K562 (cell line): ENCODE results near the gene DKKL1. TPM values are rescaled to one million over a fixed set of nuclear protein-coding genes. Genes with fewer than 3 reads are reported as not detected.

Source experiments
- ATF1 ChIP-seq, 2 experiments: fragments of 450-650 bp in 1 of 2; IDR thresholded peaks; 2 replicates each; pipeline ENCODE4 v1.6.1; 2016; ENCODE audit warnings: missing compliant biosample characterization in 1 of 2, missing genetic modification characterization in 1 of 2
- HSF4 ChIP-seq: fragments of 250-450 bp; sonication (Bioruptor Pico); IDR thresholded peaks from 2 replicates; pipeline ENCODE4 v2.1.2; 2022; ENCODE audit warnings: mild to moderate bottlenecking, moderate library complexity, borderline replicate concordance
- JUN ChIP-seq, 2 experiments: sonication (generic) in 1 of 2; formaldehyde crosslinking in 1 of 2; IDR thresholded peaks; 2 replicates each; pipeline versions ENCODE4 v1.6.1 to v1.8.0; 2012 to 2022; ENCODE audit warnings: borderline replicate concordance in 2 of 2, mild to moderate bottlenecking in 2 of 2, improper control_type of control experiment in 1 of 2, low read depth in 1 of 2, low read length in 1 of 2, missing genetic modification reagents in 1 of 2
- MBD1 ChIP-seq: fragments of 250-450 bp; sonication (Bioruptor Pico); IDR thresholded peaks from 2 replicates; pipeline ENCODE4 v1.8.0; 2022; ENCODE audit warnings: inconsistent platforms
- NONO ChIP-seq, 2 experiments: fragments of 200-400 bp in 1 of 2; fragments of 450-650 bp in 1 of 2; formaldehyde crosslinking in 1 of 2; IDR thresholded peaks; 2 replicates each; pipeline ENCODE4 v1.6.1; 2017; ENCODE audit warnings: low read depth in 2 of 2, mild to moderate bottlenecking in 2 of 2, moderate library complexity in 2 of 2, low read length in 1 of 2
- REST ChIP-seq, 2 experiments: fragments of 450-650 bp; formaldehyde crosslinking in 1 of 2; IDR thresholded peaks; 2 replicates each; pipeline versions ENCODE4 v1.4.0 to v1.6.1; 2014 to 2020; ENCODE audit warnings: mild to moderate bottlenecking in 2 of 2, borderline replicate concordance in 1 of 2, low read depth in 1 of 2
- RNF2 ChIP-seq: sonication (generic); IDR thresholded peaks from 2 replicates; pipeline ENCODE4 v1.6.1; 2016
- SMAD4 ChIP-seq: fragments of 250-450 bp; sonication (Bioruptor Pico); conservative IDR thresholded peaks from 2 replicates; pipeline ENCODE4 v1.8.0; 2021; ENCODE audit warnings: inconsistent platforms, mild to moderate bottlenecking, moderate library complexity
- SMARCA4 ChIP-seq: fragments of 450-650 bp; IDR thresholded peaks from 2 replicates; pipeline ENCODE4 v1.6.1; 2016
- TAF1 ChIP-seq: IDR thresholded peaks from 2 replicates; pipeline ENCODE4 v1.6.1; 2011; ENCODE audit warnings: mild to moderate bottlenecking, low read length, moderate library complexity; ENCODE audit not compliant: insufficient read depth, control insufficient read depth, severe bottlenecking; ENCODE audit errors: extremely low read depth
- ZNF232 ChIP-seq: sonication (generic); formaldehyde crosslinking; IDR thresholded peaks from 2 replicates; pipeline ENCODE4 v1.8.0; 2022; ENCODE audit warnings: mild to moderate bottlenecking, missing genetic modification reagents
- ZNF707 ChIP-seq: fragments of 250-450 bp; sonication (Bioruptor Pico); conservative IDR thresholded peaks from 2 replicates; pipeline ENCODE4 v1.8.0; 2022; ENCODE audit warnings: inconsistent platforms, mild to moderate bottlenecking, moderate library complexity
- polyA plus RNA-seq, 8 experiments: library from polyadenylated mRNA; depleted of rRNA in 4 of 8; stranded (reverse) in 5 of 8; unstranded in 3 of 8; fragments of >200 nt; fragmentation: Nextera tagmentation in 2 of 8; fragmentation: Illumina TruSeq in 1 of 8; extraction: Ambion mirVana in 2 of 8; extraction: Trizol in 1 of 8; gene quantifications; 2 replicates each; pipeline versions ENCODE4 v1.2.1 to v1.2.3, GENCODE V29; 2011 to 2014; ENCODE audit warnings: inconsistent platforms in 1 of 8, missing spikeins in 1 of 8
- total RNA-seq, 7 experiments: library from RNA; depleted of rRNA in 6 of 7; stranded (reverse); fragments of >200 nt in 6 of 7; fragmentation: Illumina TruSeq in 2 of 7; extraction: Trizol in 2 of 7; gene quantifications; 2 replicates each; pipeline versions ENCODE4 v1.2.1 to v1.2.3, GENCODE V29; 2011 to 2021; ENCODE audit warnings: low replicate concordance in 1 of 7
- TF ChIP-seq, protein P1 (sequence below): fragments of 450-650 bp; IDR thresholded peaks from one replicate; pipeline ENCODE4 v1.6.1; 2018; ENCODE audit warnings: mild to moderate bottlenecking, moderate library complexity; ENCODE audit not compliant: partially characterized antibody

DKKL1 gene
- total and polyA plus RNA-seq, 9 of the 15 experiments (the other 6 are each of a cell fraction or from before 2014, with no cell fraction given), result 0.15 to 1.7 (median 0.52) TPM

DNA sequence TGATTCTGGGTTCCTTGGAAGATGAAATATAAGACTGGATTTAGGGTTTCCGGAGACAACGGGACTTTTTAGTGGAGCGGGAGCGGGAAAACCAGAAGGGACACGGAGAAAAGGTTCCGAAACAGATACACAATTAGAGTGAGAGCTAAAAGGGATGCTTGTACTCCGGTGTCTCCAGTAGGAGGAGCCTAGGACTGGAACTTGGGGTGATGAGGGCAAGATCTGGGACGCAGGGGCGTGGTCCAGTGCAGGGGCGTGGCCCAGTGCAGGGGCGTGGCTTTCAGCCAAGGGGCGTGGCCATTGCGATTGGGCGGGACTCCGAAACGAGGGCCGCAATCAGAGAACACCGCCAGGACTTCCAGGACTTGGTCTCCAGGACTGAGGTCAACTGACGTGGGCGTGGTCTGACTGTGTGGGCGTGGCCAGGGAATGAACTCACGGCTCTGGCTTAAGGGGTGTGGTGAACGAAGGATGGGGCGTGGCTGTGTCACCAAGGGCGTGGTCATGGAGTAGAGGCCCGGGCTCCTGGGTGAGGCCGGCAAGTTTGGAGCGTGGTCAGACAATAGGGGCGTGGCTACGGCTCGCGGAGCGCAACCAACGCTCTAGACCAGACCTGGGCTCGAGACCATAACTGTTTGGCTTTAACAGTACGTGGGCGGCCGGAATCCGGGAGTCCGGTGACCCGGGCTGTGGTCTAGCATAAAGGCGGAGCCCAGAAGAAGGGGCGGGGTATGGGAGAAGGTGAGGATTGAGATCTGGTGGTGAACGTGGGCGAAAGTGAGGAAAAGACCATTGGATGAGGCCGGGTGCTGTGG, at the start of gene DKKL1 (continued):
- TF ChIP-seq REST (IDR thresholded peaks at IDR 0.05; ENCODE audit: borderline replicate concordance) (peak; percentile 8; the same call in 1 of the 2 replicates), REST (CRISPR knock-in tag; IDR thresholded peaks at IDR 0.05; ENCODE audit: low read depth) (no peak), MBD1 (CRISPR knock-in tag) (no peak), ATF1 (CRISPR knock-in tag; IDR thresholded peaks at IDR 0.05) (no peak), ATF1 (tag; IDR thresholded peaks at IDR 0.05) (peak; percentile 82), SMARCA4 (peak; percentile 46; the same call in 1 of the 2 replicates), SMAD4 (peak; percentile 86), RNF2 (peak; percentile 60; the same call in 1 of the 2 replicates), ZNF707 (CRISPR knock-in tag) (no peak), JUN (IDR thresholded peaks at IDR 0.05; ENCODE audit: borderline replicate concordance, low read depth, low read length) (no peak), JUN (CRISPR knock-in tag; IDR thresholded peaks at IDR 0.05; ENCODE audit: borderline replicate concordance) (no peak), ZNF232 (no peak), TAF1 (peak; percentile 34), HSF4 (no peak), NONO (IDR thresholded peaks at IDR 0.05; ENCODE audit: low read depth in 2 of 2, low read length in 1 of 2) (no peak)
- TF ChIP-seq, protein P1, sequence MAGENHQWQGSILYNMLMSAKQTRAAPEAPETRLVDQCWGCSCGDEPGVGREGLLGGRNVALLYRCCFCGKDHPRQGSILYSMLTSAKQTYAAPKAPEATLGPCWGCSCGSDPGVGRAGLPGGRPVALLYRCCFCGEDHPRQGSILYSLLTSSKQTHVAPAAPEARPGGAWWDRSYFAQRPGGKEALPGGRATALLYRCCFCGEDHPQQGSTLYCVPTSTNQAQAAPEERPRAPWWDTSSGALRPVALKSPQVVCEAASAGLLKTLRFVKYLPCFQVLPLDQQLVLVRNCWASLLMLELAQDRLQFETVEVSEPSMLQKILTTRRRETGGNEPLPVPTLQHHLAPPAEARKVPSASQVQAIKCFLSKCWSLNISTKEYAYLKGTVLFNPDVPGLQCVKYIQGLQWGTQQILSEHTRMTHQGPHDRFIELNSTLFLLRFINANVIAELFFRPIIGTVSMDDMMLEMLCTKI, result no peak
